SK-N-MC (cell line): ENCODE measurements around the gene TMOD1.

Source experiments
- EZH2 ChIP-seq: fragments of 200-600 bp; sonication (generic); IDR thresholded peaks from one replicate; pipeline ENCODE4 v1.6.1; 2017; ENCODE audit warnings: antibody characterized with exemption
- POLR2AphosphoS5 ChIP-seq: IDR thresholded peaks from 2 replicates; pipeline ENCODE4 v1.6.1; 2012; ENCODE audit warnings: mild to moderate bottlenecking, low read depth, low read length, borderline replicate concordance

- TF ChIP-seq POLR2AphosphoS5, result no peak
- TF ChIP-seq EZH2, result no peak
These were observed 54.7 kb downstream of the TMOD1 start for GRCh38 chr9:97556036-97556720.
